GM18499 (cell line): ENCODE measurements around the gene DPP4.

Experiments used
- ATAC-seq: cut with Tn5 transposase; IDR thresholded peaks from one replicate; pipeline ENCODE4 v1.9.1; 2021; ENCODE audit warnings: moderate number of reproducible peaks; ENCODE audit not compliant: insufficient read depth, unreplicated experiment

DPP4 gene

GRCh38 chr2:162086904-162087303 lies 12.9 kb upstream of the DPP4 start:
- no peak for ATAC-seq

GRCh38 chr2:162085090-162085891 lies 11.3 kb upstream of the DPP4 start:
- ATAC-seq, result no peak

GRCh38 chr2:162084536-162084935 lies 10.5 kb upstream of the DPP4 start:
- ATAC-seq, result no peak

- no peak for ATAC-seq
Observed at GRCh38 chr2:162082681-162083080, 8.7 kb upstream of the DPP4 start.

GRCh38 chr2:162082036-162082435 lies 8.0 kb upstream of the DPP4 start:
- no peak for ATAC-seq

GRCh38 chr2:162079514-162079913 lies 5.5 kb upstream of the DPP4 start:
- no peak for ATAC-seq

GRCh38 chr2:162075689-162076132 lies 1.7 kb upstream of the DPP4 start:
- no peak for ATAC-seq

GRCh38 chr2:162074928-162075688 lies 1.1 kb upstream of the DPP4 start:
- ATAC-seq, result no peak

- no peak for ATAC-seq
Observed at GRCh38 chr2:162074632-162074895, 549 bp upstream of the DPP4 start.

- peak; percentile 9 for ATAC-seq
Observed at GRCh38 chr2:162072976-162073887, 783 bp downstream of the DPP4 start.

GRCh38 chr2:162072181-162072702 lies 1.8 kb downstream of the DPP4 start:
- peak; percentile 54 for ATAC-seq

- no peak for ATAC-seq
Observed at GRCh38 chr2:162071001-162071400, 3.0 kb downstream of the DPP4 start.

GRCh38 chr2:162070228-162070936 lies 3.6 kb downstream of the DPP4 start:
- ATAC-seq, result no peak

GRCh38 chr2:162069267-162069903 lies 4.6 kb downstream of the DPP4 start:
- ATAC-seq, result no peak

- no peak for ATAC-seq
Observed at GRCh38 chr2:162067596-162067995, 6.4 kb downstream of the DPP4 start.

GRCh38 chr2:162065767-162066166 lies 8.2 kb downstream of the DPP4 start:
- no peak for ATAC-seq

- peak; percentile 32 for ATAC-seq
Observed at GRCh38 chr2:162063899-162064298, 10.1 kb downstream of the DPP4 start.

GRCh38 chr2:162063281-162063680 lies 10.7 kb downstream of the DPP4 start:
- ATAC-seq, result no peak

- ATAC-seq, result no peak
Observed at GRCh38 chr2:162062559-162062958, 11.5 kb downstream of the DPP4 start.
